Activated CD8-positive, alpha-beta memory T cell treated with anti-CD3 and anti-CD28 coated beads, Interleukin-2, amount 10 ng/mL, durations not matched to agents 7 days and 5 days (primary cell): ENCODE measurements around the gene IFNGR1. TPM values are rescaled to one million over a fixed set of nuclear protein-coding genes. Genes with fewer than 3 reads are reported as not detected.

ENCODE experiments used
- ATAC-seq: fragments of 150-1000 bp; cut with Tn5 transposase; one replicate; pipeline ENCODE4 v1.10.0; 2021; ENCODE audit warnings: moderate library complexity
- CTCF ChIA-PET: fragments of 350-600 bp; sonication (Branson Sonifier 250); formaldehyde crosslinking; loops from one replicate; lab custom pipeline; 2021; ENCODE audit warnings: antibody characterized with exemption; lab: Charles Lee
- DNase-seq: peaks from one replicate; pipeline ENCODE4 v3.0.0-alpha.2; 2020
- H3K27ac Mint-ChIP-seq: one replicate; pipeline ENCODE4 v1.8.0; 2021; ENCODE audit warnings: mild to moderate bottlenecking, mixed read lengths
- H3K27me3 Mint-ChIP-seq: one replicate; pipeline ENCODE4 v1.8.0; 2021; ENCODE audit warnings: mixed read lengths
- H3K36me3 Mint-ChIP-seq: one replicate; pipeline ENCODE4 v1.8.0; 2021; ENCODE audit warnings: mild to moderate bottlenecking, mixed read lengths
- H3K4me1 Mint-ChIP-seq: one replicate; pipeline ENCODE4 v1.8.0; 2021; ENCODE audit warnings: mixed read lengths
- H3K4me3 Mint-ChIP-seq: one replicate; pipeline ENCODE4 v1.8.0; 2021; ENCODE audit warnings: mild to moderate bottlenecking, moderate library complexity, mixed read lengths
- H3K9me3 Mint-ChIP-seq: one replicate; pipeline ENCODE4 v1.8.0; 2022; ENCODE audit warnings: low read depth, mixed read lengths
- total RNA-seq, 2 experiments: library from RNA; stranded (reverse); gene quantifications; one replicate each; pipeline ENCODE4 v1.2.3, GENCODE V29; 2021

Gene IFNGR1
- total RNA-seq, 2 experiments from 2014 or later, result 13.3 to 18.2 TPM

DNA sequence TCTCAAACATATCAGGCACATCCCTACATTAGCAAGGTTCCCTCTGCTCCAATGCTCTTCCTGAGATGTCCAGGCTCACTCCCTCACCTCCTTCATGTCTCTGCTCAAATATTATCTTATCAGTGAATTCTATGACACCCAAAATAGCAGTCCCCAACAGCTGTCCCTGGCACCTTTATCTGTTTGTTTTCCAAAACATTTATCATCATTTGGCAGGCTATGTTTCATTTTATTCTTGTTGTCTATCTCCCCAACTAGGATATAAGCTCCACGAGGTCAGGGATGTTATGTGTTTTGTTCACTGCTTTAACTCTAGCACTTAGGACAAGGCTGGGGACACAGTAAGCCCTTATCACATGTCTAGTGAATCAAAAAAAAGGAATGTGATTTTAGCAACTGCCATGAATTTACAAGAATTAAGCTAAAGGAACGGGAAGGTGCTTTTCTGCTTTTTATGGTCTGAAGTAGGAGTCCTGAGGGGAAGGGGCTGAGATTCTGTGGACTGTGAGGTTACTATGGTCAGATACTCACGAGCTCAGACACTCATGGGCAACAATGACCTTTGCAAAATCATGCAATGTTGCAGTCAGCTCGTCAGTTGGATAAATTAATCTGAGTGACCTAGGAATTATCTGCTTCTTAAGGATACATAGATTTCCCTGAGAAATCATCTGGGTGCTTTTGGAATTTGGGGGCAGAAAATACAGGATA is 43.9 kb downstream of the IFNGR1 start:
- H3K27ac Mint-ChIP-seq, result no peak overlapping the region
- H3K4me1 Mint-ChIP-seq, result no peaks in the 10 kb centered on the region
- peaks cover 13% of the 10 kb centered on the region for H3K9me3 Mint-ChIP-seq
- peaks cover 15% of the 10 kb centered on the region for H3K27me3 Mint-ChIP-seq
- no peak for DNase-seq
- H3K36me3 Mint-ChIP-seq, result peaks cover 8% of the 10 kb centered on the region
- H3K4me3 Mint-ChIP-seq, result no peak overlapping the region
- CTCF ChIA-PET, result interaction anchor here (1.1 kb wide), 1 partner anchor 10 kb away, joined by 3 read pairs; no protein-coding TSS in a partner anchor
- ATAC-seq, result no peak

DNA sequence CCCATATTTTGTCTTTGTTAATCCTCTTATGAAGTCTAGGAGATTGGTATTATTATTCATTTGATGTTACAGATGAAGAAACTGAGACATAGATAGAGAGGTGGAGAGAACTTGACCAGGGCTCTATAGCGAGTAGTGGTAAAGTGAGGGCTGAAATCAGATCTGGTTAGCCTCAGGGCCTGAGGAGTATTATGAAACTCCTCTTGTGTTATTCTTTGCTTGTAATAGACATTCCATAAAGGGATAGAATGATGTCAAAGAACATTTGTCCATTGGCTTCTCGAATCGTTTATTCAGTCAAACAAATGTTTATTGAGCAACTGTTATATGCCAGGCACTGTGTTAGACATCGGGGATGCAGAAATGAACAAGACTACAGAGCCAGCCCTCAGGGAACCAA is 45.7 kb downstream of the IFNGR1 start, which contains the start of gene IL22RA2:
TSS of gene IL22RA2 (minus strand) at position 144 of the 400 bp plus-strand sequence. CDS start 11,895 bp downstream, outside the sequence.
- CTCF ChIA-PET, result no interaction called here

GRCh38 chr6:137172734-137173431 is 46.3 kb downstream of the IFNGR1 start:
- Mint-ChIP-seq H3K27me3 (peaks cover 18% of the 10 kb centered on the region), H3K27ac (no peak overlapping the region), H3K4me1 (no peaks in the 10 kb centered on the region), H3K36me3 (peaks cover 8% of the 10 kb centered on the region), H3K4me3 (no peak overlapping the region), H3K9me3 (peaks cover 6% of the 10 kb centered on the region)
- DNase-seq (no peak), ATAC-seq (no peak)
- CTCF ChIA-PET, result no interaction called here

More for the DNA sequence above, 45.7 kb downstream of the IFNGR1 start, which contains the start of gene IL22RA2:
- H3K4me1 Mint-ChIP-seq, result no peaks in the 10 kb centered on the region
- peaks cover 6% of the 10 kb centered on the region for H3K9me3 Mint-ChIP-seq
- DNase-seq (no peak), ATAC-seq (no peak)
- H3K27me3 Mint-ChIP-seq, result peaks cover 18% of the 10 kb centered on the region
- peaks cover 8% of the 10 kb centered on the region for H3K36me3 Mint-ChIP-seq
- no peak within 1 kb of the TSS for H3K27ac Mint-ChIP-seq
- no peak within 1 kb of the TSS for H3K4me3 Mint-ChIP-seq

DNA sequence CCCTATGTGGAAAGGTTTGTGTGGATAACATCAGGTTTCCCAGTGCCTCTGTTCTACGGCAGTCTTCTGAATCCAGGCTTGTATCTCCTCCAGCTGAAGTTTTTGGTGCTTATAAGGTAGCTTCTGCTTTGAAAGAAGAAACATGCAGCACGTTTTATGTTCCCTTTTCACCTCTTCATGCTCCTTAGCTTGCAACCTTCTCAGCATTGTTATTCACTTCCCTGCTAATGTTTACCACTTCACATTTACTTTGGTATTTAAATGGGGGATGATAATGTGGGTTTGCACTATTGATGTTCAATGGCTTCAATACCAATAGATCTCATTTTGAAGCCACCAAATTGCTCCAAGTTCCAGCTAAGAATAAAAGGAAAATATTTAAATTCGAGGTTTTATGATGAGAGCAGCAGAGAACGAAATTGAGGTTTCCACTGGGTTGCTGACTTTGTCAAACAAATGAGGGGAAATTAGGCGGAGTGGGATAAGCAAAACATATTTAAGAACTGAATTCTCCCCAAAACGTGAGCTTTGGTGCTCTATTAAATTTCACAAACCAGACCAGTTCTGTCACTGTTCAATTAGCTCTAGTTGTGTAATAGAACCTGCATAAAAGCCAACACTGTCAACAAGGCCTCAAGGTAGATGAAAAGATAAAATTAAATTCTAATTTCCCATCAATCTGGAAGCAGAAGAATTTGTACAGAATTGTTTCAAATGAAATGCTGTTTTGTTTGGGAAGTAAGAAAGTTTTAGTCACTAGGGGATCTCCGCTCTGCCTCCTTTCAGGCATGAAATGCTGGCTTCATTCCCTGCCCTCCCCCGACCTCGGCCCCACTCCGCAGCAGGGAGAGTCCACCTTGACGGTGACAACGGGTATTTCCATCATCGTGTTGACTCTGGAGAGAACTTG is 47.1 kb downstream of the IFNGR1 start:
- CTCF ChIA-PET, result interaction anchor here (1.5 kb wide), 1 partner anchor 95 kb away, joined by 4 read pairs; no protein-coding TSS in a partner anchor

GRCh38 chr6:137171053-137171374 is 48.2 kb downstream of the IFNGR1 start:
- Mint-ChIP-seq H3K4me1 (peaks cover 6% of the 10 kb centered on the region), H3K27ac (no peak overlapping the region), H3K9me3 (peaks cover 12% of the 10 kb centered on the region), H3K4me3 (no peak overlapping the region), H3K27me3 (peaks cover 18% of the 10 kb centered on the region), H3K36me3 (peaks cover 13% of the 10 kb centered on the region)
- CTCF ChIA-PET, result interaction anchor here (1.5 kb wide), 1 partner anchor 94 kb away, joined by 4 read pairs; no protein-coding TSS in a partner anchor
- DNase-seq (no peak), ATAC-seq (no peak)

More for the DNA sequence above, 47.1 kb downstream of the IFNGR1 start:
- no peak for ATAC-seq
- Mint-ChIP-seq H3K4me3 (no peak overlapping the region), H3K36me3 (peaks cover 8% of the 10 kb centered on the region), H3K27me3 (peaks cover 18% of the 10 kb centered on the region), H3K4me1 (peaks cover 2% of the 10 kb centered on the region), H3K27ac (no peak overlapping the region), H3K9me3 (peaks cover 9% of the 10 kb centered on the region)
- DNase-seq, result no peak

- H3K4me3 Mint-ChIP-seq, result no peak overlapping the region
- DNase-seq (no peak), ATAC-seq (no peak)
- H3K9me3 Mint-ChIP-seq, result peaks cover 12% of the 10 kb centered on the region
- CTCF ChIA-PET, result no interaction called here
- peaks cover 16% of the 10 kb centered on the region for H3K27me3 Mint-ChIP-seq
- no peak overlapping the region for H3K27ac Mint-ChIP-seq
- peaks cover 13% of the 10 kb centered on the region for H3K36me3 Mint-ChIP-seq
- peaks cover 11% of the 10 kb centered on the region for H3K4me1 Mint-ChIP-seq
Measured at GRCh38 chr6:137170266-137171052, 48.7 kb downstream of the IFNGR1 start.

DNA sequence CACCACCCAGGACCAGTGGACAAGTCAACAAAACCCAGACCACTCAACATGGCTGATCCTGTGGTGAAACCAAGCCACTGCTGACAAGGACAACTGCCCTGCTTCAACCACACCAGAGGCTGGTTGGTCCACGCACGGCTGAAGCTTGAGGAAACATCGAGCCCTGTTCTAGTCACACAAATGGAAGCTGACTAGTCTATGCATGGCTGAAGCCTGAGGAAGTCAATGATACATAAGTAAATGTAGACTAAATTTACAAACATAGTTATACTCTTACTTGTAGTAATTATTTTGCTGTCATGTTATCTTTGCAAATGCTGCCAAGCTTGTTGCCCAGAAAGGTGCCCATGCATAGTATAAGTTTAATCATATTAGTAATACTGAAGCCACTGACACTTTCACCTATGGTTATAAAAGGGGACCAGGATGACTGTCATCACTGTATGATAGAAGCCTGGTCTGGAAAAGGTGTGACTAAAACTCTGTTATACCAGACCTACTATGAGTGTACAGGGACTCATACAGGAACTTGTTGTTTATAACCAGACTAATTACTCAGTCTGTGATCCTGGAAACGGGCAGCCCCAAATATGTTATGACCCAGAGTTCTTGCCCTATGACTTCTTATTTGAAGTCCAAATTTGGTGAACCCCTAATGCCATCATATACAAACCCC is 51.3 kb downstream of the IFNGR1 start:
- H3K36me3 Mint-ChIP-seq, result peaks cover 35% of the 10 kb centered on the region
- ATAC-seq, result no peak
- H3K27me3 Mint-ChIP-seq, result peaks cover 7% of the 10 kb centered on the region
- CTCF ChIA-PET, result interaction anchor here (1.0 kb wide), 1 partner anchor 74 kb away, joined by 3 read pairs; no protein-coding TSS in a partner anchor
- H3K27ac Mint-ChIP-seq, result no peak overlapping the region
- peaks cover 23% of the 10 kb centered on the region for H3K4me1 Mint-ChIP-seq
- DNase-seq, result no peak
- peaks cover 26% of the 10 kb centered on the region for H3K9me3 Mint-ChIP-seq
- H3K4me3 Mint-ChIP-seq, result no peak overlapping the region

GRCh38 chr6:137166247-137167098 is 52.7 kb downstream of the IFNGR1 start:
- CTCF ChIA-PET, result interaction anchor here (1.3 to 1.6 kb wide), 4 partner anchors 45 to 73 kb away, joined by 3 to 8 read pairs (median 4); no protein-coding TSS in a partner anchor
- Mint-ChIP-seq H3K9me3 (peaks cover 32% of the 10 kb centered on the region), H3K27ac (no peak overlapping the region), H3K36me3 (peaks cover 43% of the 10 kb centered on the region), H3K4me1 (peaks cover 23% of the 10 kb centered on the region), H3K4me3 (no peak overlapping the region), H3K27me3 (peaks cover 10% of the 10 kb centered on the region)
- no peak for ATAC-seq
- DNase-seq, result no peak

- H3K9me3 Mint-ChIP-seq, result peaks cover 30% of the 10 kb centered on the region
- peak overlapping the region; percentile 47 for H3K27ac Mint-ChIP-seq
- peak overlapping the region; percentile 12 for H3K4me3 Mint-ChIP-seq
- ATAC-seq (peak; percentile 57), DNase-seq (peak; percentile 82)
- CTCF ChIA-PET, result interaction anchor here (0.9 to 1.6 kb wide), 6 partner anchors 10 to 72 kb away, joined by 3 to 8 read pairs (median 4); no protein-coding TSS in a partner anchor
- H3K4me1 Mint-ChIP-seq, result peaks cover 23% of the 10 kb centered on the region
- peaks cover 41% of the 10 kb centered on the region for H3K36me3 Mint-ChIP-seq
- peaks cover 18% of the 10 kb centered on the region for H3K27me3 Mint-ChIP-seq
Measured at GRCh38 chr6:137165375-137166246, 53.6 kb downstream of the IFNGR1 start.

- peaks cover 30% of the 10 kb centered on the region for H3K27me3 Mint-ChIP-seq
- peaks cover 42% of the 10 kb centered on the region for H3K36me3 Mint-ChIP-seq
- H3K4me3 Mint-ChIP-seq, result no peak overlapping the region
- H3K9me3 Mint-ChIP-seq, result peaks cover 28% of the 10 kb centered on the region
- CTCF ChIA-PET, result no interaction called here
- H3K27ac Mint-ChIP-seq, result no peak overlapping the region
- ATAC-seq, result no peak
- H3K4me1 Mint-ChIP-seq, result peaks cover 23% of the 10 kb centered on the region
- no peak for DNase-seq
Measured at GRCh38 chr6:137163732-137164318, 55.4 kb downstream of the IFNGR1 start.
